ENCODE results near the gene SULT4A1. TPM values are rescaled to one million over a fixed set of nuclear protein-coding genes. Genes with fewer than 3 reads are reported as not detected.

The SULT4A1 gene
- total and polyA plus RNA-seq, 2 of the 4 experiments (the other 2 are of a cell fraction), result 1.1 to 5.2 TPM

DNA sequence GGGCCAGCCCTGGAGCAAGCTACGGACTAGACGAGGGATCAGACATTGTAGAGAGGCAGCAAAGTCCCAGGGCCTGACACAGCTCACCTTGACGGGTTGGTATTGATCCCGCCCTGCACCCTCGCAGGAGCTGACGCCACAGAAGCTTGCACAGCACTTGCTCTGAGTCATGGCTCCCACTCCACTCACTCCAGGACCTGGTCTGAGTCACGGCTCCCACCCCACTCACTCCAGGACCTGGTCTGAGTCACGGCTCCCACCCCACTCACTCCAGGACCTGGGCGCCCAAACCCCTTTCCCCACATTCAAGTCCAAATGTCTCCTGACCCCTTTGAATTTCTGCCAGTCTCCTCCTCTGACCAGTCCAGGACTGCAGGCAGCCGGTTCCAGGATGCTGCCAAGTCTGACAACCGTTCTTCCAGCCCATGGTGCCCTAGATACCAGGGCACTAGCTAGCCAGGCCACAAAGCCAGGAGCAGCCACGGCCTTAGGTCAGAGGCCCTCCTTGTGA lies 35.5 kb upstream of the SULT4A1 start:
- Histone ChIP-seq H3K9ac (ENCODE audit: low read depth, low read length) (no peak overlapping the region), H3K14ac (replicated peaks; ENCODE audit: low read depth, low read length) (peak overlapping the region; percentile 40), H3K23ac (ENCODE audit: low read depth, low read length) (no peak overlapping the region), H3K9me3 (ENCODE audit: control insufficient read depth, insufficient read depth, low read length) (no peaks in the 10 kb centered on the region), H2BK20ac (ENCODE audit: low read depth, low read length) (peak overlapping the region; percentile 92), H4K8ac (ENCODE audit: low read depth in 2 of 2, low read length in 2 of 2) (peak overlapping the region; percentile 6 to 66; a peak in 2 of 4 replicates), H4K91ac (ENCODE audit: insufficient read depth, low read depth, low read length) (peak overlapping the region; percentile 76), H2BK15ac (ENCODE audit: low read depth, low read length) (peak overlapping the region; percentile 93; the same call in 2 of the 3 replicates), H2BK5ac (ENCODE audit: low read depth, low read length, poor library complexity, severe bottlenecking) (peak overlapping the region; percentile 62), H2AK5ac (ENCODE audit: low read depth, low read length) (peak overlapping the region; percentile 92), H3K4me3 (ENCODE audit: insufficient read depth, low read depth, low read length) (no peak overlapping the region), H3K56ac (ENCODE audit: extremely low read depth, insufficient read depth, low read length) (no peak overlapping the region), H3K9me1 (ENCODE audit: insufficient read depth, low read length) (peaks cover 19% of the 10 kb centered on the region), H3K27me3 (ENCODE audit: control insufficient read depth, insufficient read depth, low read length) (peaks cover 2% of the 10 kb centered on the region; the same call in 1 of the 2 replicates), H2BK120ac (ENCODE audit: low read depth, low read length) (peak overlapping the region; percentile 86), H4K20me1 (ENCODE audit: insufficient read depth, low read length) (peaks cover 3% of the 10 kb centered on the region; the same call in 1 of the 2 replicates), H3K18ac (ENCODE audit: low read depth, low read length) (peak overlapping the region; percentile 22), H2AFZ (replicated peaks; ENCODE audit: low read length, poor library complexity) (peak overlapping the region; percentile 81), H3K36me3 (ENCODE audit: control insufficient read depth, insufficient read depth, low read length) (no peaks in the 10 kb centered on the region), H3K4ac (ENCODE audit: low read depth, low read length) (peak overlapping the region; percentile 90), H3K4me1 (ENCODE audit: control insufficient read depth, insufficient read depth, low read length) (peaks cover 36% of the 10 kb centered on the region), H2AK9ac (replicated peaks; ENCODE audit: low read depth, low read length, poor library complexity) (peak overlapping the region; percentile 74), H4K5ac (ENCODE audit: low read depth, low read length) (peak overlapping the region; percentile 45), H3K27ac (ENCODE audit: insufficient read depth, low read length) (peak overlapping the region; percentile 12; the same call in 1 of the 2 replicates), H3K4me2 (ENCODE audit: low read depth, low read length) (no peak overlapping the region), H3K79me1 (ENCODE audit: low read depth in 1 of 2, low read length in 2 of 2) (no peaks in the 10 kb centered on the region)
- in situ Hi-C loops (cut with MboI; ENCODE audit: low sequenced_read_pairs), result no loop called here
- DNase-seq, result peak; percentile 87
- ATAC-seq (ENCODE audit: low read depth), result peak; percentile 60
- WGBS, 2 experiments (ENCODE audit: extremely low coverage in 2 of 2, insufficient read length in 1 of 2), result 9% methylated on average over 4 of the region's 12 CpGs; no CpG with 5 or more reads in 1 of the 2 experiments
- TF ChIP-seq RCOR1 (IDR thresholded peaks at IDR 0.05; ENCODE audit: insufficient replicate concordance, low read length), result no peak
- TF ChIP-seq SMC3 (IDR thresholded peaks at IDR 0.05; ENCODE audit: low read depth, low read length), result no peak
- peak; percentile 96 for TF ChIP-seq FOS (IDR thresholded peaks at IDR 0.05; ENCODE audit: low read depth, low read length)
- TF ChIP-seq BHLHE40 (IDR thresholded peaks at IDR 0.05; ENCODE audit: low read depth, low read length), result peak; percentile 20; the same call in 1 of the 2 replicates
- TF ChIP-seq MAZ (IDR thresholded peaks at IDR 0.05; ENCODE audit: borderline replicate concordance, low read depth, low read length), result 0 out of 2 replicates have a peak, but pooled peaks have one; percentile 14
- peak; percentile 80 for TF ChIP-seq CEBPB (IDR thresholded peaks at IDR 0.05; ENCODE audit: low read depth, low read length)
- no peak for TF ChIP-seq CHD1 (IDR thresholded peaks at IDR 0.05; ENCODE audit: low read depth, low read length)
- TF ChIP-seq, protein P1, sequence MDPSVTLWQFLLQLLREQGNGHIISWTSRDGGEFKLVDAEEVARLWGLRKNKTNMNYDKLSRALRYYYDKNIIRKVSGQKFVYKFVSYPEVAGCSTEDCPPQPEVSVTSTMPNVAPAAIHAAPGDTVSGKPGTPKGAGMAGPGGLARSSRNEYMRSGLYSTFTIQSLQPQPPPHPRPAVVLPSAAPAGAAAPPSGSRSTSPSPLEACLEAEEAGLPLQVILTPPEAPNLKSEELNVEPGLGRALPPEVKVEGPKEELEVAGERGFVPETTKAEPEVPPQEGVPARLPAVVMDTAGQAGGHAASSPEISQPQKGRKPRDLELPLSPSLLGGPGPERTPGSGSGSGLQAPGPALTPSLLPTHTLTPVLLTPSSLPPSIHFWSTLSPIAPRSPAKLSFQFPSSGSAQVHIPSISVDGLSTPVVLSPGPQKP (IDR thresholded peaks at IDR 0.05; ENCODE audit: borderline replicate concordance, low read depth, low read length), result no peak
- no TSS peak for BruUV-seq (replicated peaks)
- intact Hi-C loops (cut with micrococcal nuclease), result no loop called here
- dilution Hi-C loops (cut with HindIII; ENCODE audit: low sequenced_read_pairs, unreplicated experiment), result no loop called here
- POLR2A ChIA-PET (ENCODE audit: unreplicated experiment), result no interaction called here
- CTCF ChIA-PET, result interaction anchor here (0.8 to 1.5 kb wide), 3 partner anchors 13 to 48 kb away, joined by 3 to 7 read pairs (median 6); no protein-coding TSS in a partner anchor
